Heart left ventricle (tissue), 16 donors: ENCODE results near the gene CACNA1C. TPM values are rescaled to one million over a fixed set of nuclear protein-coding genes. Genes with fewer than 3 reads are reported as not detected.

ENCODE experiments used
- ATAC-seq, 4 donors: fragments of 200-7000 bp; cut with Tn5 transposase; one replicate each; pipeline ENCODE4 v1.9.1; 2020 to 2022; ENCODE audit warnings: moderate library complexity in 4 of 4, mild to moderate bottlenecking in 3 of 4, moderate number of reproducible peaks in 1 of 4
- DNase-seq, 5 donors: peaks; one replicate each; pipeline ENCODE4 v3.0.0-alpha.2; 2020
- H3K27ac ChIP-seq, 12 donors: fragments of 200-600 bp; sonication (generic) in 4 of 12; one replicate each; pipeline versions ENCODE4 v1.5.0 to v1.8.0; 2016 to 2022; ENCODE audit warnings: mild to moderate bottlenecking in 2 of 12
- H3K27me3 ChIP-seq, 9 donors: fragments of 200-600 bp; sonication (generic) in 2 of 9; one replicate each; pipeline versions ENCODE4 v1.5.1 to v1.8.0; 2016 to 2022; ENCODE audit warnings: mild to moderate bottlenecking in 3 of 9
- H3K36me3 ChIP-seq, 9 donors: fragments of 200-600 bp; sonication (generic) in 2 of 9; one replicate each; pipeline versions ENCODE4 v1.5.0 to v1.8.0; 2018 to 2022; ENCODE audit warnings: mild to moderate bottlenecking in 2 of 9
- H3K4me1 ChIP-seq, 12 donors: fragments of 200-600 bp; sonication (generic) in 4 of 12; one replicate each; pipeline versions ENCODE4 v1.5.0 to v1.8.0; 2016 to 2022; ENCODE audit warnings: mild to moderate bottlenecking in 3 of 12
- H3K4me3 ChIP-seq, 12 donors: fragments of 200-600 bp; sonication (generic) in 4 of 12; one replicate each; pipeline versions ENCODE4 v1.5.0 to v1.8.0; 2017 to 2022; ENCODE audit warnings: mild to moderate bottlenecking in 9 of 12, moderate library complexity in 4 of 12
- H3K9me3 ChIP-seq, 12 donors: fragments of 200-600 bp; sonication (generic) in 4 of 12; one replicate each; pipeline versions ENCODE4 v1.5.0 to v1.8.0; 2016 to 2022; ENCODE audit warnings: mild to moderate bottlenecking in 1 of 12
- CTCF ChIP-seq, 12 donors: fragments of 200-600 bp; sonication (generic) in 4 of 12; IDR thresholded peaks; one replicate each; pipeline versions ENCODE4 v1.5.0 to v1.8.0; 2018 to 2022; ENCODE audit warnings: antibody characterized with exemption in 12 of 12, mild to moderate bottlenecking in 5 of 12
- POLR2A ChIP-seq, 2 donors: fragments of 450-650 bp; IDR thresholded peaks; one replicate each; pipeline ENCODE4 v1.6.1; 2017; ENCODE audit warnings: antibody characterized with exemption in 2 of 2, mild to moderate bottlenecking in 2 of 2, moderate library complexity in 2 of 2
- WGBS, 4 donors: extraction: QIAGEN DNeasy Blood & Tissue Kit in 2 of 4; methylation state at CpG; one replicate each; pipeline versions ENCODE4 v1.1.5 to v1.1.7; 2013 to 2018; 5-methylcytosine and 5-hydroxymethylcytosine counted together
- intact Hi-C, 10 donors: fragments of 100-400 bp; cut with DNase I; formaldehyde crosslinking; loops; one replicate each; pipeline versions ENCODE4 v1.11.1 to v1.14.2; 2022
- polyA plus RNA-seq, 2 donors: library from polyadenylated mRNA; stranded (reverse); fragments of 200-250 nt; gene quantifications; one replicate each; pipeline ENCODE4 v1.2.3, GENCODE V29; 2013
- total RNA-seq, 9 donors: library from RNA; depleted of rRNA in 2 of 9; stranded (reverse); fragments of >200 nt in 2 of 9; fragmentation: NEBNext Ultra II Directional in 3 of 9; extraction: Animal tissue kit (Norgen Biotek cat#: 25700) in 3 of 9; gene quantifications; one replicate each; pipeline versions ENCODE4 v1.1.0 to v1.2.4, GENCODE V29; 2016 to 2023
- donor health status: ischemic (EF 13 %, LVEDD 7.1; RV severe dilation, severe dysfunction).
- donor health status: healthy with polysubstance abuse.
- donor health status: DM: no; HTN: yes; CAD: no.
- donor health status: DM: no; HTN: no; CAD: no.
- donor health status: ischemic (EF 25% LVEDD 6.9; RV normal size, moderate dysfunction).
- donor health status: ischemic (EF 25% LVEDD 5.7; RV mildly dilated, moderate dysfunction).
- donor health status: healthy.
- donor health status: DM: yes; HTN: yes; CAD: no.
- donor health status: ischemic (EF 35%, LVEDD 5.7; RV mildly dilated, moderate dysfunction).
- donor health status: nonischemic (EF 11% LVEDD 7.7; RV severe dilation, severe dysfunction).
- donor health status: DM: yes; HTN: yes; CAD: no.
- donor health status: PGD.
- donor health status: ischemic (EF 29% LVEDD 5.4; RV normal size, mild dysfunction).
- donor health status: nonischemic (EF 23%, LVEDD 6.1; RV moderate dilation, normal function).

The CACNA1C gene
- total and polyA plus RNA-seq, 11 donors, result 41.9 to 196 (median 164) TPM

- peak overlapping the region in 3 of 12 donors; percentile 14 to 37 (median 30) for H3K27ac ChIP-seq
- ATAC-seq, result peak in 3 of 4 donors; percentile 42 to 54 (median 52)
These were observed 473.6 kb downstream of the CACNA1C start for GRCh38 chr12:2526371-2526770.

DNA sequence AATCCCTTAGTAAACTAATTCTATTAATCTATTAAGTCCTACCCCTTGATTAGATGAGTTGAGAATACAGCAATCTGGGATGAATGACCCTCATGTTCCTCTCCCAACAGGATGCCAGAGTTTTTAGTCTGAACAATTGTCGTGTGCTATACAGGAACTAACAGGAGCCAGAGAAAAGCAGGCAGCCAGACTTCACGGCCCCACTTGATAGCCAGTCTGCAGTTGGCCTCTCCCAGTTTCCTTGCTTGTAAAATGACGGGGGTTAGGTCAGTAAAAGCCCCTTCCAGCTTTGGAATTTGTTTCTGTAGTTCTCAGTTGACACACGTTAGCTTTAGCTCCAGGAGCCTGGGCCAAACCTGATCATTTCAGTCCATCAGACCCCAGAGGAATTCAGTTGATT lies 475.2 kb downstream of the CACNA1C start:
- ATAC-seq (peak in 1 of 4 donors; percentile 63), DNase-seq (peak in 1 of 5 donors; percentile 37)
- Histone ChIP-seq H3K27ac (peak overlapping the region in 6 of 12 donors; percentile 3 to 59 (median 28)), H3K4me3 (no peak overlapping the region), H3K9me3 (no peaks in the 10 kb centered on the region), H3K27me3 (no peaks in the 10 kb centered on the region), H3K4me1 (peaks cover 0 to 53% (median 21%) of the 10 kb centered on the region in 12 donors), H3K36me3 (peaks cover 0 to 42% (median 8%) of the 10 kb centered on the region in 9 donors)
- TF ChIP-seq POLR2A (IDR thresholded peaks at IDR 0.05) (no peak), CTCF (IDR thresholded peaks at IDR 0.05) (no peak)
- intact Hi-C loops, result no loop called here
- 41 to 65% (median 51%) methylated on average over 4 of the region's 4 CpGs for WGBS, 4 donors

More at GRCh38 chr12:2526371-2526770, 473.6 kb downstream of the CACNA1C start:
- Histone ChIP-seq H3K9me3 (no peaks in the 10 kb centered on the region), H3K36me3 (peaks cover 0 to 42% (median 4%) of the 10 kb centered on the region in 9 donors), H3K4me3 (no peak overlapping the region), H3K27me3 (no peaks in the 10 kb centered on the region), H3K4me1 (peaks cover 0 to 48% (median 21%) of the 10 kb centered on the region in 12 donors)
- intact Hi-C loops, result no loop called here
- TF ChIP-seq CTCF (IDR thresholded peaks at IDR 0.05) (peak in 1 of 12 donors; percentile 8), POLR2A (IDR thresholded peaks at IDR 0.05) (no peak)
- no peak for DNase-seq
- WGBS, 4 donors, result 49 to 56% (median 52%) methylated on average over 6 of the region's 6 CpGs

- Histone ChIP-seq H3K4me3 (no peak overlapping the region), H3K27ac (no peak overlapping the region), H3K36me3 (peaks cover 0 to 56% (median 14%) of the 10 kb centered on the region in 9 donors), H3K27me3 (no peaks in the 10 kb centered on the region), H3K9me3 (no peaks in the 10 kb centered on the region), H3K4me1 (peaks cover 0 to 49% (median 21%) of the 10 kb centered on the region in 12 donors)
- DNase-seq (no peak), ATAC-seq (no peak)
- WGBS, 4 donors, result 67 to 81% (median 71%) methylated on average over 2 of the region's 2 CpGs
- intact Hi-C loops, result no loop called here
- no peak for TF ChIP-seq POLR2A (IDR thresholded peaks at IDR 0.05)
- no peak for TF ChIP-seq CTCF (IDR thresholded peaks at IDR 0.05)
These were observed 477.0 kb downstream of the CACNA1C start for GRCh38 chr12:2529807-2530206.

DNA sequence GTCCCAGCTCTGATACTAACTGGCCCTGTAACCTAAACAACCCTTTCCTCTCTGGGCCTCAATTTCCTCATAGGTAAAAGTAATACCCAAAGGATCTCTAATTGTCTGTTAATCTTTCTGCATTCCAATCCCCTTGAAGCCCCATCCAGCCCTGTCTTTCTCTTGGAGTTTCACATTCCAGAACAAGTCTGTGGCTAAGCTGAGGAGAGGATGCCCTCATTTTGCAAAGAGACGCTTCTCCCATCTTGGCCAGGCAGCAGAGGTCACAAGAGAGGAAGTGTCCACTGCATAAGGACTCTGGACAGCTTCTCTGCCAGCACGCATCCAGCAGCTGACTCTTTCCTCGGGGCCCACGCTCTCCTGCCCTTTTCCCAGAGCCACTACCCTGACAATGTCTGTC lies 478.6 kb downstream of the CACNA1C start:
- 60 to 68% (median 67%) methylated on average over 4 of the region's 4 CpGs for WGBS, 4 donors
- Histone ChIP-seq H3K36me3 (peaks cover 0 to 60% (median 14%) of the 10 kb centered on the region in 9 donors), H3K4me1 (peaks cover 0 to 38% (median 16%) of the 10 kb centered on the region in 12 donors), H3K4me3 (no peak overlapping the region), H3K9me3 (no peaks in the 10 kb centered on the region), H3K27ac (no peak overlapping the region), H3K27me3 (no peaks in the 10 kb centered on the region)
- TF ChIP-seq POLR2A (IDR thresholded peaks at IDR 0.05) (no peak), CTCF (IDR thresholded peaks at IDR 0.05) (no peak)
- ATAC-seq, result no peak
- DNase-seq, result no peak
- intact Hi-C loops, result no loop called here
